ENCODE results near the gene ANKRD27.
"Not testable (repeated sequence)": the region's sequence is repeated elsewhere in the genome, so short reads cannot be mapped to it uniquely, and the experiment has no call there.

The ANKRD27 gene

DNA sequence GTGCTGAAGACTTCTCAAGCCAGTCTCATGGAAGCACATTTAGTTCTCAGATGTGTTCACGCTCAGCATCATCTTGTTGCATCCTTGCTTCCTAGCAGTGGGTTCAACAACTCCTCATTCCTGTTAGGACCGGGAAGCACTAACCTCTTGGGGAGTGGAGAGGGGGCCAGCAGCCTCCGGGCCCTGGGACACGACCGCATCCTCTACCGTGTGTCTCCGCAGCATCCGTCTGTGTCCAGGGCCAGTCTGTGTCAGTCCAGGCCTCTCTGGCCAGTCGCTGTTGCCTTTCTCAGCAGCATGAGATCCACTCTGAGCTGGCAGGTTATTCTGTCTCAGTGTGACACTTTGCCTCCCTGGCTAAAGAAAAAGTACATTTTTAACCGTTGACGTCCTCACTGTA is 77.0 kb downstream of the ANKRD27 start:
- no peak for DNase-seq

DNA sequence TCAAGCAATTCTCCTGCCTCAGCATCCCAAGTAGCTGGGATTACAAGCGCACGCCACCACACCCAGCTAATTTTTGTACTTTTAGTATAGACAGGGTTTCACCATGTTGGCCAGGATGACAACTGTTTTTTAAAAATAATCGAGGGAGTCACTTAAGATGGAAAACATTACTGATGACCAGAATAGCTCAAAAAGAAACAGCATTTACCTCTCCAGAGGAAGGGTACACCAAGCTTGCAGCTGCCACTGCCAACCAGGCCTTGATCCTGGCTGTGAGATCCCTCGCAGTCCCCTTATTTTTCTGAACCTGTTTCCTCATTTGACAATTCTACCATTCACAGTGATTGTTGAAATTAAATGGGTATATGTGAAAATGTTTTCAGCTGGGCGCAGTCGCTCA is 79.5 kb downstream of the ANKRD27 start:
- DNase-seq, result no peak

DNA sequence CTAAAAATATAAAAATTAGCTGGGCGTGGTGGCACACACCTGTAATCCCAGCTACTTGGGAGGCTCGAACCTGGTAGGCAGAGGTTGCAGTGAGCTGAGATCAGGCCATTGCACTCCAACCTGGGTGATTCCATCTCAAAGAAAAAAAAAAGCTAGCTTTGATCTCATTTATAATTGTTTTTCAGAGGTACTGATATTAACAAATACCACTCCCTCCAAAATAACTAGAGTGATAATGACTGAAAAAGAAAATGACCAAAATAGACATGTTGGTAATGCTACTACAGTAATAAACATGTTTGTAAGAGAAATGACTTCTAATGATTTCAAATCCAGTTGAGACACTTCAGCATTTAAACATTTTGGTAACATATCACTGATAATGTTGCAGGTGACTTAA is 81.0 kb downstream of the ANKRD27 start:
- DNase-seq, result no peak

DNA sequence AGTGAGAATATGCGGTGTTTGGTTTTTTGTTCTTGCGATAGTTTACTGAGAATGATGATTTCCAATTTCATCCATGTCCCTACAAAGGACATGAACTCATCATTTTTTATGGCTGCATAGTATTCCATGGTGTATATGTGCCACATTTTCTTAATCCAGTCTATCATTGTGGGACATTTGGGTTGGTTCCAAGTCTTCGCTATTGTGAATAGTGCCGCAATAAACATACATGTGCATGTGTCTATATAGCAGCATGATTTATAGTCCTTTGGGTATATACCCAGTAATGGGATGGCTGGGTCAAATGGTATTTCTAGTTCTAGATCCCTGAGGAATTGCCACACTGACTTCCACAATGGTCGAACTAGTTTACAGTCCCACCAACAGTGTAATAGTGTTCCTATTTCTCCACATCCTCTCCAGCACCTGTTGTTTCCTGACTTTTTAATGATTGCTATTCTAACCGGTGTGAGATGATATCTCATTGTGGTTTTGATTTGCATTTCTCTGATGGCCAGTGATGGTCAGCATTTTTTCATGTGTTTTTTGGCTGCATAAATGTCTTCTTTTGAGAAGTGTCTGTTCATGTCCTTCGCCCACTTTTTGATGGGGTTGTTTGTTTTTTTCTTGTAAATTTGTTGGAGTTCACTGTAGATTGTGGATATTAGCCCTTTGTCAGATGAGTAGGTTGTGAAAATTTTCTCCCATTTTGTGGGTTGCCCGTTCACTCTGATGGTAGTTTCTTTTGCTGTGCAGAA is 87.1 kb downstream of the ANKRD27 start:
- DNase-seq, result not testable (repeated sequence)

DNA sequence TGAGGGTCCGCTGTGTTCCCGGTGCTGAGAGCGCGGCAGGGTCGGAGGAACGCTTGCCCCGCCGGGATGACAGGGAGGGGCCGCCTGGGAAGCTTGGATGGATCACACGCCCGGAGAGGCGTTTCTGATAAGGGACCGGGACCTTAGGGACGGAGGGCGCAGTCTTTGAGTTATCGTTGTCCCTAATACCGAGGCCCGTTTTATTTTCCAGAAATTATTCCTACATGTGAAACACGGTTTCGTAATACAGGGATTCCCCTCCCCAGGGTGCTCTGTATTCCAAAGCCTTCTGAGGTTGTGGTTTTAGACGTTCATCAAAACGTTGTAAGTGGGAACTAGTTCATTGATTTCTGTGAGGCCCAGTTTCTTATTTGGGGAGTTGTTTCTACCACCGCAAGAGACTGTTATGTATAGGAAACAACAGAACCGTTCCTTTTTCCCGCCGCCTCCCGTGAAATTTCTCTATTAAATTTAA is 93.2 kb downstream of the ANKRD27 start:
- DNase-seq, result no peak

DNA sequence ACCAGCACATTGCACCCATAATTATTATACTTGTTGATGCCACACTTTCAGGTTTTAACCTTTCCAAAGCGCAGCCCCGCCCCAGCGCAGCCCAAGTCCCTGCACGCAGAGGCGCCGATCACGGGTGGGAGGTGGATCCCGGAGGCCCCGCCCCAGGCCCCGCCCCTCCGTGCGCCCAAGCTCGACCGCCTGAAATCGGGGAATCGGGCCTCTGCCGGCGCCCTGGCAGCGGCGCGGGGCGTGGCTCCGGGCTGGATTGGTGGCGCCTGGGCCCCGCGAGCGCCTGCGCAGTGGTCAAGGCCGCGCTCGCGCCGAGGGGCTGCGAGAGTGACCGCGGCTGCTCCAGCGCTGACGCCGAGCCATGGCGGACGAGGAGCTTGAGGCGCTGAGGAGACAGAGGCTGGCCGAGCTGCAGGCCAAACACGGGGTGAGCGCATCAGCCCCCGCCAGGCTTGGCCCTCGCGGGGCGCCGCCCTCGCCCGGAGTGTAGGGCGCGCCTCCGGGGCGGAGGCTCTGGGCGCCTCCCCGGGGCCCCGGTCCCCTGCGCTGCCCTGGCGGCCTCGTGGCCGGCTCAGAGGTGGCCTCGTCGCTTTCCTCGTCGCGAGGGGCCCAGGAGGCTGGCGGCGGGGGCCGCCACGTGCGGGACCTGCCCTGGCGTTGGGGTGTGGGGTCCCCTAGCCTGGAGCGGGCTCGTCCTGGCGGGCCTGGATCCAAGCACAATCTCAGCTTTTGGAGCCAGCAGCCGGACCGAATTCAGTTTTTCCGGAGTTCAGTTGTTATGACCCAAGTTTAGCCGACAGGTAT is 93.9 kb downstream of the ANKRD27 start, which contains the start of gene PDCD5:
Gene PDCD5, plus strand, starts transcription at position 290 of the 804 bp plus-strand sequence. Its CDS starts 72 bp downstream, at position 362.
- DNase-seq, result peak; percentile 98

DNA sequence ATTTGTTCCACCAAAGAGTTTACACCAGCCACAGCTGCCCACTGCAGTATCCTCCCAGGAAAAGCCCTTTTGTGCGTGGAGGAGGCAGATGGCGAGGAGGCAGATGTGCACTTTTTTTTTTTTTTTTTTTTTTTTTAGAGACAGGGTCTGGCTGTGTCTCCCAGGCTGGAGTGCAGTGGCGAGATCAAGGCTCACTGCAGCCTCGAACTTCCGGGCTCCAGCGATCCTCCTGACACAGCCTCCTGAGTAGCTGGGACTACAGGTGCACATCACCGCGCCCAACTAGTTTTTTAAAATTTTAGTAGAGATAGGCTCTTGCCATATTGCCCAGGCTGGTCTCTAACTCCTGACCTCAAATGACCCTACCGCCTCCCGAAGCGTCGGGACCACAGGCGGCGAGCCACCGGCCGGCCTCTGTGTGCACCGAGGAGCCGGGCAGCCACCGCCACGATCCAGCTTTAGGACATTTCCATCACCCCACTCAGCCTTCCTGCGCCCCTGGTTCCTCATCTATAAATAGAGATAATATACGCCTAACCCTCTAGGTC is 94.6 kb downstream of the ANKRD27 start:
- DNase-seq, result no peak

DNA sequence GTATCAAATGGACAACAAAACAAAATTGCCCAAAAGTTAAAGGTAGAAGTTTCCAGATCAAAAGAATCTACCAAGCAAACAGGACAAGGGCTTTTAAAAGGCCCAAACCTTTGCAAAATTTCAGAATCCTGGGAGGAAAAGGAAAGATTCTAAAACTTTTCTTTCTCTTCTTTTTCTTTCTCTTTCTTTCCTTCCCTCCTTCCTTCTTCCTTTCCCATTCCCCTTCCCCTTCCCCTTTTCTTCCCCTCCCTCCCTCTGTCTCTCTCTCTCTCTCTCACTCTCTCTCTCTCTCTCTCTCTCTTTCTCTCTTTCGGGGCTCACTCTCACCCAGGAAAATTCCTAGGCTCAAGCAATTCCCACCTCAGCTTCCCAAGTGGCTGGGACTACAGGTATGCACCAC is 98.2 kb downstream of the ANKRD27 start:
- no peak for DNase-seq

DNA sequence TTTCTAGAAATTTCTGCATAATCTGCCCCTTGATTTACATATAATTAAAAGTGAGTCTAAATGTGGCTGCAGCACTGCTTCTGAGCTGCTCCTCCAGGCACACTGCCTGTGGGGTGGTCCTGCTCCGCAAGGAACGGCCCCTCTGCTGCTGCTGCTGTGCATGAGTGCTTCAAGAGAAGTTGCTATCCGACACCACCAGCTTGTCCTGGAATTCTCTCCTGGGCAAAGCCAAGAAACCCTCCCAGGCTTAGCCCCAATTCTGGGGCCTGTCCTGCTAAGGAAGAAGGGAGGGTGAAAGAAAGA is 101.5 kb downstream of the ANKRD27 start:
- DNase-seq, result no peak

DNA sequence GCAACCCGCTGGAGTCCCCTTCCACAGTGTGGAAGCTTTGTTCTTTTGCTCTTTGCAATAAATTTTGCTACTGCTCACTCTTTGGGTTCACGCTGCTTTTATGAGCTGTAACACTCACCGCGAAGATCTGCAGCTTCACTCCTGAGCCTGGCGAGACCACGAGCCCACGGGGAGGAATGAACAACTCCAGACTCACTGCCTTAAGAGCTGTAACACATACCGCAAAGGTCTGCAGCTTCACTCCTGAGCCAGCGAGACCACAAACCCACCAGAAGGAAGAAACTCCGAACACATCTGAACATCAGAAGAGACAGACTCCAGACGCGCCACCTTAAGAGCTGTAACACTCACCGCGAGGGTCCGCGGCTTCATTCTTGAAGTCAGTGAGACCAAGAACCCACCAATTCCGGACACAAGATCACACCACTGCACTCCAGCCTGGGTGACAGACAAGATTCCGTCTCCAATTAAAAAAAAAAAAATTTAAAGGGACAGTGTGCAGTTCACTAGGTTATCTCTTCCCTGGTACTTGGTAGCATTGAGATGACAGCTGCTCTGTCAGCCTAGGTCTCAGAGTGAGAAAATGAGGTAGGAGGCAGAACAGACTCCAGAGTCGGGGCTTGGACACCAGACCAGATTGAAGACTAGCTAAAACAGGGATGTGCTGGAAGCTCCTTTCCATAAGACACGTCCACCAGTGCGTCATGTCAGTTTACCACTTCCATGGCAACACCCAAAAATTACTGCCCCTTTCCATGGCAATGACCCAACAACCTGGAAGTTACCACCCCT is 102.1 kb downstream of the ANKRD27 start:
- DNase-seq, result not testable (repeated sequence)

DNA sequence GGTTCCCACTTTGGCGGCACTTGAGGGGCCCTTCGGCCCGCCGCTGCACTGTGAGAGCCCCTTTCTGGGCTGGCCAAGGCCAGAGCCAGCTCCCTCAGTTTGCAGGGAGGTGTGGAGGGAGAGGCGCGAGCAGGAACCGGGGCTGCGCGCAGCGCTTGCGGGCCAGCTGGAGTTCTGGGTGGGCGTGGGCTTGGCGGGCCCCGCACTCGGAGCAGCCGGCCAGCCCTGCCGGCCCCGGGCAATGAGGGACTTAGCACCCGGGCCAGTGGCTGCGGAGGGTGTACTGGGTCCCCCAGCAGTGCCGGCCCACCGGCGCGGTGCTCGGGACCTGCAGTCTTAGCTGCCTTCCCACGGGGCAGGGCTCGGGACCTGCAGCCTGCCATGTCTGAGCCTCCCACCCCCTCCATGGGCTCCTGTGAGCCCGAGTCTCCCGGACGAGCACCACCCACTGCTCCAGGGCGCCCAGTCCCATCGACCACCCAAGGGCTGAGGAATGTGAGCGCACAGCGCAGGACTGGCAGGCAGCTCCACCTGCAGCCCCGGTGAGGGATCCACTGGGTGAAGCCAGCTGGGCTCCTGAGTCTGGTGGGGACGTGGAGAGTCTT is 103.4 kb downstream of the ANKRD27 start:
- DNase-seq, result not testable (repeated sequence)

DNA sequence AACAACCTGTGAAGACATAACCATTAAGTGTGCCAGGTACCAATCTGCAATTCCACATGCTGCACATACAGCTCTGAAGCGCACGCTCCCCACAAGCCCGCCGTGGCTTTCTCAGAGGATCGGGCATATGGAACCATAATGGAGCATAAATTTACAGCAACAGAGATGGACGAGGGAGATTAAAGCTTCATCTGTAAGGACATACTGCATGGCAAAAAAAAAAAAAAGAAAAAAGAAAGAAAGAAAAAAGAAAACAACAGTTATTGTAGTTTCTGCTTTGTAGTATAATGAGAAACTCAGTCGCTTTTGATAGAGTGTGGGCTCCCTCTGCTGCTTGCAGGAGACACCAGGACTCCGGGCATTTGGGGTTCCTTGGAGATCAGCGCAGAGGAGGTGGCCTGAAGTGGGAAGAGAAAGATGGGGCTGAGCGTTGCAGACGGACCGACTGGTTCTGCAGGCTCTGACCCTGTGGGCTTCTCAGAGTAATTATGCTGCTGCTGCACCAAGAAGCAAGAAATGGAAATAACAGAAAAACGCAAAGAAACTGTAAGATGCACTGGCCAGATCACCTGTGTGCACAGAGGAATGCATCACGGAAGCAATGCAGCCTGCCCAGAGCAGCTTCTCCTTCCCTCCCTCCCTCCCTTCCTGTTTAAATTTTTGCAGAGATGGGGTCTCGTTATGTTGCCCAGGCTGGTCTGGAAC is 104.7 kb downstream of the ANKRD27 start:
- peak; percentile 30 for DNase-seq

DNA sequence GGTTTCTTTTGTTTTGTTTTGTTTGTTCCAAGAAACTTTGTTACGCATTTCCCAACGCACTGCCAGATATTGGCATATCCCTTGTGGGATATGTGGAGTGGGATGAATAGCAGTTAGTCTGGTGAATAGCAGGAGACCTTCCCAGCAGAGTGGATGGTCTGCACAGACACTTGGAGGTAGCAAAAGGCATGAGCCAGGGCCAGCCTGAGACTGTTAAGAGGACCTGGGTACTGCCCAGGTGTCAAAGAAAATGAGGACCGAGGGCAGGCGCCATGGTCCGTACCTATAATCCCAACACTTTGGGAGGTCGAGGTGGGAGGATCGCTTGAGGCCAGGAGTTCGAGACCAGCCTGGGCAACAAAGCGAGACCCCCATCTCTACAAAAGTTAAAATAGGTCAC is 107.5 kb downstream of the ANKRD27 start:
- DNase-seq, result no peak

DNA sequence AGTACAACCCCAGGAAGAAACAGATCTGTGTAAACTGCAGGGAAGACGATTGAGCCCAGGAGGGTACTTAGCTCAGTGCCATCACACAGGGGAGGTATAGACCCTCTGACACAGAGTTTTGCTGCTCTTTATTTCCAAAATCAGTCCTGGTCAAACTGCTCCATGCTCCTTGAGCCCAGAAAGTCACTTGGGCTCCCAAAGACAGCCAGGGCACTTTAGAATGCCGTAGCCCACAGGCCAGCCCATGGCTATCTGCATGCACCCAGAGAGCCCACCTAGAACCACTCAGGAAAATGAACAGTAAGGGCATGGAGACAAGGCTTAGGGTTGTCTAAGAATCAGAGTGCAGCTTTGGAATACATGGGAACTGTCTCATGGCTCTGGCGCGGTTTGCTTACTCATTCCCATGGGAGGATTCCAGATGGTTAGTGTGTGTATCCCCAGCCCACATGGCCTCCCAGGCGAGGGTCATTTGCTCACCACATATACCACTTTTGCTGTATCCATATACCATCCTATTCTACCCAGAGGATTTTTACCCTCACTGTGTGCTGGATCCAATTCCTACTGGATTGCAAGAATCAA is 108.6 kb downstream of the ANKRD27 start:
- no peak for DNase-seq

DNA sequence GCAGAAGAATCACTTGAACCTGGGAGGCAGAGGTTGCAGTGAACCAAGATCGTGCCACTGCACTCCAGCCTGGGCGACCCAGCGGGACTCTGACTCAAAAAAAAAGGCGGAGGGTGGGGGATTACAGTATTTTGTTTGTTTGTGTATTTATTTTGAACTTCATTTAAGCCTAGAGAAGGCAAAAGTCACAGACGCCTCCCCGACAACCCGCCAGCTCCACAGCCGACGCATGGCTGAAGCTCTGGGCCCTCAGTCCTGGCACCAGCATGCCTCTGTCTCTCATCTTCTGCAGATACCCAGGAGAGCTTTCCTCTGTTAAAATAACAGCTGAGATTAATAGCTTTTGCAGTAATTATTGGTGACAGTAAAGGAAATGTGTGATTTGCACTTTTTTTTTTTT is 111.2 kb downstream of the ANKRD27 start:
- DNase-seq, result no peak

DNA sequence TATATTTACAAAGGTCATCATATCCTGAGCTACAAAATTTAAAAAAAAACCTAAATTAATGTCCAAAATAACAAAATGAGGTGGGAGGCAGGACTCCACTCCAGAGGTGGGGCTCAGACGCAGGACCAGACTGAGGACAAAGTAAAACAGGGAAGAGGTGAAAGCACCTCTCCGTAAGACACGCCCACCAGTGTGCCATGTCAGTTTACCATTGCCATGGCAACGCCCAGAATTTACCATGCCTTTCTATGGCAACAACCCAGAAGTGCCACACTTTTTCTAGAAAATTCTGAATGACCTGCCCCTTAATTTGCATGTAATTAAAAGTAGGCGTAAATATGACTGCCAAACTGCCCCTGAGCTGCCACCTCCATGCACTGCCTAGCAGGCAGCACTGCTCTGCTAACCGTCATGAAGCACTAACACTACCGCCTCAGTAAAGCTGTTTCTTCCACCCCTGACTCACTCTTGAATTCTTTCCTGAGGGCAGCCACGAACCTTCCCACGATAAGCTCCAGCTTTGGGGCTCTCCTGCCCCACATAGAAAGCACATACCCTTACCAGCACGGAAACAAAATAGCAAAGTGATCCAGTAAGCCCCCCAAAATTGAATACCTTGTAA is 116.3 kb downstream of the ANKRD27 start:
- no peak for DNase-seq

DNA sequence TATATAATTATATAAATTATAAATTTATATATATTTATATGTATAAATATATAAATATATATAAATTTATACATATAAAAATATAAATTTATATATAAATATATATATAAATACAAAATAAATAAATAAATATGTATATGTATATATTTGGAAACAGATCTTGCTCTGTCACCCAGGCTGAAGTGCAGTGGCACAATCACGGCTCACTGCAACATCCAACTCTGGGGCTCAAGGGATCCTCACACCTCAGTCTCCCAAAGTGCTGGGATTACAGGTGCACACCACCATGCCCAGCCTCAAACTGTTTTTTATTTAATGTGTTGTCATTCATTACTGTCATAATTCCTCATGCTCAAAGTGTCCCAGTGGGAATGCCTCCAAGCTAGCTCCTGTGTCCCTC is 119.2 kb downstream of the ANKRD27 start:
- no peak for DNase-seq

DNA sequence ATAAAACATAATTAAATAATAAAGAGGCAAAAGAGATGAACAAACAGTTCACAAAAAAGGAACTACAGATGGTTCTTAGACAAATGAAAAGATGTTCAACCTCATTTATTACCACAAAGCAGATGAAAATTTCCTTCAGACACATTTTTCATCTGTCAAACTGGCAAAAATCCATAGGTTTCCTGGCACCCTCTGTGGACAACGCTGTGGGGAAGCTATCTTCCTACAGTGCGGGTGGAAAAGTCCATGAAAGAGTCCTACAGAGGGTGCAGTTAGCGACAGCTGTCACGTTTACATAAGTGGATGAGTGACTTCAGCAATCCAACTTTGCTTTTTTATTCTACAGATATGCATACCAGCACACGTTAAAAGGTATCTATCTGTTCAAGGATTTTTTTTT is 124.3 kb downstream of the ANKRD27 start:
- DNase-seq, result no peak
